KMS-11 (cell line): ENCODE data around the gene FAM110D.

Experiments
- H2AFZ ChIP-seq: fragments of 200-600 bp; sonication (generic); 2 replicates; pipeline ENCODE4 v1.6.1; 2016; ENCODE audit warnings: antibody characterized with exemption, mixed run types, low read depth
- H3K27ac ChIP-seq: fragments of 200-600 bp; sonication (generic); 2 replicates; pipeline ENCODE4 v1.6.1; 2016; ENCODE audit warnings: mild to moderate bottlenecking, mixed run types
- H3K27me3 ChIP-seq: fragments of 200-600 bp; sonication (generic); 2 replicates; pipeline ENCODE4 v1.6.1; 2017; ENCODE audit warnings: mild to moderate bottlenecking, low read depth, mixed run types, moderate library complexity; ENCODE audit not compliant: insufficient read depth
- H3K36me3 ChIP-seq: fragments of 200-600 bp; sonication (generic); 2 replicates; pipeline ENCODE4 v1.6.1; 2017; ENCODE audit warnings: mild to moderate bottlenecking, mixed run types; ENCODE audit not compliant: insufficient read depth
- H3K4me1 ChIP-seq: fragments of 200-600 bp; sonication (generic); 2 replicates; pipeline ENCODE4 v1.6.1; 2016; ENCODE audit warnings: mild to moderate bottlenecking, low read depth, mixed run types; ENCODE audit not compliant: poor library complexity, severe bottlenecking
- H3K4me2 ChIP-seq: fragments of 200-600 bp; sonication (generic); 2 replicates; pipeline ENCODE4 v1.7.0; 2016; ENCODE audit warnings: mild to moderate bottlenecking, mixed run types
- H3K4me3 ChIP-seq: fragments of 200-600 bp; sonication (generic); IDR thresholded peaks from 2 replicates; pipeline ENCODE4 v1.6.1; 2017; ENCODE audit warnings: low read depth, low read length, mixed read lengths; ENCODE audit not compliant: insufficient read depth
- H3K79me2 ChIP-seq: fragments of 200-600 bp; sonication (generic); 2 replicates; pipeline ENCODE4 v1.6.1; 2016; ENCODE audit warnings: low read depth, mixed run types; ENCODE audit not compliant: insufficient read depth
- H3K9ac ChIP-seq: fragments of 200-600 bp; sonication (generic); 2 replicates; pipeline ENCODE4 v1.6.1; 2016; ENCODE audit warnings: mild to moderate bottlenecking, mixed run types
- H4K20me1 ChIP-seq: fragments of 200-600 bp; sonication (generic); 2 replicates; pipeline ENCODE4 v1.6.1; 2016; ENCODE audit warnings: mild to moderate bottlenecking, mixed run types; ENCODE audit not compliant: insufficient read depth
- CTCF ChIP-seq: fragments of 200-600 bp; sonication (generic); conservative IDR thresholded peaks from 2 replicates; pipeline ENCODE4 v1.6.1; 2017; ENCODE audit warnings: low read depth, mild to moderate bottlenecking, antibody characterized with exemption, low read length, moderate library complexity, mixed read lengths

The FAM110D gene

DNA sequence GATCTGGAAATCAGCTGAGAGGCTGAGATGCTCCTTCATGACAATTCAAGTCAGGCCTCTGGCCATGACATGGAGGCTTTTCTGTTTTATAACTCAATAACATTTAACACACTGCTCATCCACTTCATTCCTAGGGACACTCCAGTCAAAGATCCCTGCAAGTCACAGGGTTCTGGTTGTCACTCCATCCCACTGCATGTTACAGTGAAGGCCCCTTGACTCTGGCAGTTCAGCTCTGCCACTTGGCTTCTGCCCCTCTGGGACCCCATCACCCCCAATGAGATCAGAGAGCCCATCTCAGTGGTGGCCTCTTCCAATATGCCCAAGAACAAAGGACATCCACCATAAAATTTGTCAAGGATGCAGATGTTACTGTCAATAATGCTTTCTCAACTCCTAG lies 10.0 kb upstream of the FAM110D start:
- no peak overlapping the region for H3K4me2 ChIP-seq
- H3K4me1 ChIP-seq: no peaks in the 10 kb centered on the region
- H3K36me3 ChIP-seq: no peaks in the 10 kb centered on the region
- H3K4me3 ChIP-seq: no peak overlapping the region
- H2AFZ ChIP-seq: no peak overlapping the region
- no peaks in the 10 kb centered on the region for H4K20me1 ChIP-seq
- TF ChIP-seq CTCF: no peak
- H3K27me3 ChIP-seq: no peaks in the 10 kb centered on the region
- no peak overlapping the region for H3K9ac ChIP-seq
- H3K27ac ChIP-seq: no peak overlapping the region
- no peaks in the 10 kb centered on the region for H3K79me2 ChIP-seq

- Histone ChIP-seq H3K4me2 (no peak overlapping the region), H2AFZ (no peak overlapping the region), H3K9ac (no peak overlapping the region), H3K4me1 (no peaks in the 10 kb centered on the region), H3K27me3 (peaks cover 7% of the 10 kb centered on the region; the same call in 1 of the 2 replicates), H3K4me3 (no peak overlapping the region), H4K20me1 (no peaks in the 10 kb centered on the region), H3K36me3 (no peaks in the 10 kb centered on the region), H3K27ac (no peak overlapping the region), H3K79me2 (no peaks in the 10 kb centered on the region)
- no peak for TF ChIP-seq CTCF
Measured at GRCh38 chr1:26153966-26154532, 4.8 kb upstream of the FAM110D start.

GRCh38 chr1:26154750-26155149 lies 4.1 kb upstream of the FAM110D start:
- H3K4me3 ChIP-seq: no peak overlapping the region
- no peak overlapping the region for H3K4me2 ChIP-seq
- no peaks in the 10 kb centered on the region for H3K36me3 ChIP-seq
- no peaks in the 10 kb centered on the region for H4K20me1 ChIP-seq
- no peak overlapping the region for H3K27ac ChIP-seq
- H3K9ac ChIP-seq: no peak overlapping the region
- peaks cover 7% of the 10 kb centered on the region; the same call in 1 of the 2 replicates for H3K27me3 ChIP-seq
- H2AFZ ChIP-seq: no peak overlapping the region
- no peaks in the 10 kb centered on the region for H3K4me1 ChIP-seq
- H3K79me2 ChIP-seq: no peaks in the 10 kb centered on the region
- no peak for TF ChIP-seq CTCF

- no peak overlapping the region for H3K9ac ChIP-seq
- no peak overlapping the region for H2AFZ ChIP-seq
- no peak for TF ChIP-seq CTCF
- no peaks in the 10 kb centered on the region for H3K36me3 ChIP-seq
- peaks cover 7% of the 10 kb centered on the region; the same call in 1 of the 2 replicates for H3K27me3 ChIP-seq
- H3K4me2 ChIP-seq: no peak overlapping the region
- H3K27ac ChIP-seq: no peak overlapping the region
- H3K4me3 ChIP-seq: no peak overlapping the region
- no peaks in the 10 kb centered on the region for H4K20me1 ChIP-seq
- no peaks in the 10 kb centered on the region for H3K79me2 ChIP-seq
- no peaks in the 10 kb centered on the region for H3K4me1 ChIP-seq
Measured at GRCh38 chr1:26155370-26156284, 3.3 kb upstream of the FAM110D start.
